Endothelial cell of umbilical vein (primary cell): ENCODE measurements around the gene ITM2B. TPM values are rescaled to one million over a fixed set of nuclear protein-coding genes. Genes with fewer than 3 reads are reported as not detected.

ENCODE experiments used
- BruUV-seq: library from RNA; stranded (reverse); fragments of 400-500 nt; replicated peaks from 2 replicates; lab custom pipeline; 2021; lab: Mats Ljungman, UMichigan
- CTCF ChIA-PET: fragments of 300-600, 350-600 bp; sonication (Branson Sonifier 250); formaldehyde crosslinking; loops from one replicate; lab custom pipeline; 2021; ENCODE audit warnings: antibody characterized with exemption, inconsistent platforms; lab: Charles Lee
- POLR2A ChIA-PET: fragments of 300-600, 350-600 bp; sonication (Branson Sonifier 250); formaldehyde crosslinking; loops from one replicate; lab custom pipeline; 2021; ENCODE audit warnings: antibody characterized with exemption, inconsistent platforms; lab: Charles Lee
- DNase-seq: peaks from one replicate; pipeline ENCODE4 v3.0.0-alpha.2; 2011; ENCODE audit warnings: low read depth, low spot score
- FAIRE-seq: peaks from 2 replicates; lab custom pipeline; 2011; peaks lifted over from hg19 to GRCh38; lab: Jason Lieb, UNC
- H2AFZ ChIP-seq: 2 replicates; pipeline ENCODE4 v1.6.0; 2012; ENCODE audit warnings: low read depth, low read length, control low read depth, inconsistent platforms
- H3K27ac ChIP-seq: 2 replicates; pipeline ENCODE4 v1.5.1; 2011; ENCODE audit warnings: low read depth, mild to moderate bottlenecking, control low read depth, low read length, moderate library complexity; ENCODE audit not compliant: insufficient read depth
- H3K27me3 ChIP-seq, 2 experiments: 2 replicates each; pipeline versions ENCODE4 v1.6.0 to v1.6.1; 2011; ENCODE audit warnings: low read length in 2 of 2, mixed read lengths in 1 of 2; ENCODE audit not compliant: control insufficient read depth in 2 of 2, insufficient read depth in 2 of 2
- H3K36me3 ChIP-seq, 2 experiments: 2 replicates in 1 of 2; 3 replicates in 1 of 2; pipeline ENCODE4 v1.5.1; 2011; ENCODE audit warnings: low read length in 2 of 2, mild to moderate bottlenecking in 1 of 2, moderate library complexity in 1 of 2; ENCODE audit not compliant: control insufficient read depth in 2 of 2, insufficient read depth in 2 of 2; ENCODE audit errors: extremely low read depth in 1 of 2
- H3K4me1 ChIP-seq: 3 replicates; pipeline ENCODE4 v1.5.1; 2011; ENCODE audit warnings: mild to moderate bottlenecking, low read length; ENCODE audit not compliant: control insufficient read depth, insufficient read depth; ENCODE audit errors: extremely low read depth
- H3K4me2 ChIP-seq: 2 replicates; pipeline ENCODE4 v1.6.1; 2011; ENCODE audit warnings: low read length, control low read depth, mixed read lengths; ENCODE audit not compliant: insufficient read depth
- H3K4me3 ChIP-seq, 3 experiments: fragments of 200-600 bp in 1 of 3; sonication (generic), shearing (Covaris generic) in 1 of 3; replicated peaks in 1 of 3; 2 replicates each; pipeline ENCODE4 v1.5.1; 2011 to 2016; ENCODE audit warnings: control low read depth in 3 of 3, low read length in 3 of 3, mild to moderate bottlenecking in 2 of 3, inconsistent platforms in 1 of 3, low read depth in 1 of 3, moderate library complexity in 1 of 3; ENCODE audit not compliant: insufficient read depth in 1 of 3
- H3K79me2 ChIP-seq: 2 replicates; pipeline ENCODE4 v1.6.0; 2012; ENCODE audit warnings: low read length, inconsistent platforms; ENCODE audit not compliant: control insufficient read depth, insufficient read depth
- H3K9ac ChIP-seq: replicated peaks from 2 replicates; pipeline ENCODE3; 2011; ENCODE audit warnings: low read length, control low read depth; ENCODE audit not compliant: insufficient read depth; ENCODE audit errors: extremely low read depth
- H3K9me1 ChIP-seq: replicated peaks from 3 replicates; pipeline ENCODE4 v1.6.0; 2011; ENCODE audit warnings: mild to moderate bottlenecking, low read length; ENCODE audit not compliant: control insufficient read depth, insufficient read depth; ENCODE audit errors: extremely low read depth
- H3K9me3 ChIP-seq: replicated peaks from 2 replicates; pipeline ENCODE4 v1.5.1; 2012; ENCODE audit warnings: low read length, inconsistent platforms; ENCODE audit not compliant: control insufficient read depth, insufficient read depth
- H4K20me1 ChIP-seq: replicated peaks from 2 replicates; pipeline ENCODE3; 2011; ENCODE audit warnings: mild to moderate bottlenecking, low read length; ENCODE audit not compliant: control insufficient read depth, insufficient read depth; ENCODE audit errors: extremely low read depth
- EZH2 ChIP-seq: IDR thresholded peaks from 2 replicates; pipeline ENCODE4 v1.6.1; 2012; ENCODE audit warnings: borderline replicate concordance, low read depth, mild to moderate bottlenecking, moderate library complexity, low read length, inconsistent platforms; ENCODE audit not compliant: severe bottlenecking
- FOS ChIP-seq: IDR thresholded peaks from 2 replicates; pipeline ENCODE4 v1.6.1; 2011; ENCODE audit warnings: mild to moderate bottlenecking, low read length, moderate library complexity, borderline replicate concordance; ENCODE audit not compliant: insufficient read depth
- GATA2 ChIP-seq: IDR thresholded peaks from 2 replicates; pipeline ENCODE4 v1.7.0; 2011; ENCODE audit warnings: low read depth, mild to moderate bottlenecking, moderate library complexity, mixed read lengths, low read length; ENCODE audit not compliant: insufficient read length, insufficient read depth
- JUN ChIP-seq: IDR thresholded peaks from 2 replicates; pipeline ENCODE4 v1.6.1; 2011; ENCODE audit warnings: borderline replicate concordance, low read depth; ENCODE audit not compliant: insufficient read length, insufficient read depth
- MYC ChIP-seq: IDR thresholded peaks from one replicate; pipeline ENCODE4 v1.6.1; 2011; ENCODE audit warnings: mild to moderate bottlenecking, low read depth, low read length
- POLR2A ChIP-seq: IDR thresholded peaks from 2 replicates; pipeline ENCODE4 v1.6.1; 2012; ENCODE audit warnings: low read depth, mild to moderate bottlenecking, control low read depth, low read length
- POLR2AphosphoS5 ChIP-seq: IDR thresholded peaks from 2 replicates; pipeline ENCODE4 v1.6.1; 2012; ENCODE audit warnings: low read depth, mild to moderate bottlenecking, control low read depth, low read length, moderate library complexity; ENCODE audit not compliant: insufficient read depth
- dilution Hi-C: fragments of 300-500 bp; cut with MboI; formaldehyde crosslinking; loops from one replicate; pipeline ENCODE4 v1.15.0; 2019; ENCODE audit warnings: low sequenced_read_pairs; ENCODE audit not compliant: extremely low pct_ligation_motif_present
- intact Hi-C: fragments of 100-400 bp; cut with micrococcal nuclease; formaldehyde crosslinking; loops from one replicate; pipeline ENCODE4 v1.10.0; 2022
- polyA plus RNA-seq, 4 experiments: library from polyadenylated mRNA; depleted of rRNA in 3 of 4; stranded (reverse) in 3 of 4; unstranded in 1 of 4; fragments of >200 nt; gene quantifications; 2 replicates each; pipeline versions ENCODE4 v1.2.1 to v1.2.3, GENCODE V29; 2011 to 2012; ENCODE audit warnings: missing spikeins in 1 of 4
- total RNA-seq: library from RNA; stranded (reverse); gene quantifications from 2 replicates; pipeline ENCODE4 v1.2.3, GENCODE V29; 2021
- TF ChIP-seq, protein P1 (sequence below): IDR thresholded peaks from 2 replicates; pipeline ENCODE4 v1.6.1; 2011; ENCODE audit not compliant: insufficient read depth, insufficient read length
- TF ChIP-seq, protein P2 (sequence below), 2 donors: IDR thresholded peaks; 1 replicate in 1 of 2; 2 replicates in 1 of 2; pipeline ENCODE4 v1.5.1; 2011; ENCODE audit warnings: low read length in 2 of 2, mild to moderate bottlenecking in 2 of 2, moderate library complexity in 2 of 2, control low read depth in 1 of 2, inconsistent platforms in 1 of 2, low read depth in 1 of 2; ENCODE audit not compliant: insufficient read depth in 1 of 2; ENCODE audit errors: extremely low read depth in 1 of 2

The ITM2B gene
- total and polyA plus RNA-seq, 2 donors (not counting 3 experiments of a cell fraction or from before 2014, with no cell fraction given) = 150 to 271 TPM

DNA sequence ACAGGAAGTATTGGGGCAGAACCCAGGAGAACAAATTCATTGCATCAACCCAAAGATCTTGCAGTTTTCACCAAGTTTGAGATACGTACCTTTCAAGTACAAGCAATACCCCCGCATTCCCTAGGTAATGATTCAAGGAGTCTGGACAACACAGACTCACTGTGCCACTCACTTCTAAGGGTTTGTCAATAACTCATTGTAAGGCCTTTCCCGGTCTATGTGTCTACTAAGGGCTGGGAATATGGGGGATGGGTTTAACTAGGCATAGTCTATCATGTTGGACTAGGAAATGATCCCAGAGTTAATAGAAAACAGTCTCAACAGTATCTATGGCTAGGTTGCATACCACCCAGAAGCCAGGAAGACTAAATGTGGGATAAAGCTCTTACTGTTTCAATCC lies 8.3 kb upstream of the ITM2B start:
- no peaks in the 10 kb centered on the region for H3K36me3 ChIP-seq
- POLR2A ChIA-PET = no interaction called here
- H3K4me3 ChIP-seq = no peak overlapping the region
- no peaks in the 10 kb centered on the region for H4K20me1 ChIP-seq
- no peak overlapping the region for H3K4me2 ChIP-seq
- BruUV-seq = no TSS peak
- no peaks in the 10 kb centered on the region for H3K79me2 ChIP-seq
- FAIRE-seq (no peak), DNase-seq (no peak)
- peaks cover 6% of the 10 kb centered on the region for H3K4me1 ChIP-seq
- dilution Hi-C loops (no loop called here), intact Hi-C loops (no loop called here)
- no peaks in the 10 kb centered on the region for H3K9me1 ChIP-seq
- H3K9me3 ChIP-seq = no peaks in the 10 kb centered on the region
- no peak for TF ChIP-seq GATA2
- no peak for TF ChIP-seq POLR2A
- TF ChIP-seq JUN = no peak
- TF ChIP-seq MYC = no peak
- no peak for TF ChIP-seq FOS
- TF ChIP-seq POLR2AphosphoS5 = no peak
- TF ChIP-seq EZH2 = no peak
- H2AFZ ChIP-seq = no peak overlapping the region
- H3K27ac ChIP-seq = no peak overlapping the region
- CTCF ChIA-PET = interaction anchor here (0.7 kb wide), 1 partner anchor 26 kb away, joined by 3 read pairs; no protein-coding TSS in a partner anchor
- peaks cover 6 to 10% of the 10 kb centered on the region in 2 experiments for H3K27me3 ChIP-seq
- no peak overlapping the region for H3K9ac ChIP-seq

DNA sequence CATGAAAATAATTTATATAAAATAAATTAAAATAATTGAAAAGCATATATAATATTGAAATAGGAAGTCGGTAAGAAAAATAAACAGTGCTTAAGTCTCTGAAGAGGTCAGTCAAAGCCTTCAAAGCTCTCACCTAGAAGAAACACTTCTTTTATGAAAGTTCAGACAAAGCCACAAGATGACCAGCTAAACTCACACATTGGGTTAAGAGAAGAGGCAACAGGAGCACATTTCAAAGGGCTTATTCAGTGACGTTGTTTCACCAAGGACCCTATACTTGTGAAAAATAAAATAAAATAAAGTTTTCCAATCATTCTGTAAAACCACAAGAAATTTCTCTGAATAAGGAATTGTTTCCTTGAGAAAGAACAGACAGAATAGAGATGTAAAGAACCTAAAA lies 2.5 kb upstream of the ITM2B start:
- POLR2A ChIA-PET = no interaction called here

More for the DNA sequence above, 2.5 kb upstream of the ITM2B start:
- TF ChIP-seq POLR2A (no peak), EZH2 (no peak), JUN (no peak), MYC (no peak), GATA2 (no peak), POLR2AphosphoS5 (no peak), FOS (no peak)
- TF ChIP-seq, protein P1, sequence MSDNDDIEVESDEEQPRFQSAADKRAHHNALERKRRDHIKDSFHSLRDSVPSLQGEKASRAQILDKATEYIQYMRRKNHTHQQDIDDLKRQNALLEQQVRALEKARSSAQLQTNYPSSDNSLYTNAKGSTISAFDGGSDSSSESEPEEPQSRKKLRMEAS = no peak
- TF ChIP-seq, protein P2, sequence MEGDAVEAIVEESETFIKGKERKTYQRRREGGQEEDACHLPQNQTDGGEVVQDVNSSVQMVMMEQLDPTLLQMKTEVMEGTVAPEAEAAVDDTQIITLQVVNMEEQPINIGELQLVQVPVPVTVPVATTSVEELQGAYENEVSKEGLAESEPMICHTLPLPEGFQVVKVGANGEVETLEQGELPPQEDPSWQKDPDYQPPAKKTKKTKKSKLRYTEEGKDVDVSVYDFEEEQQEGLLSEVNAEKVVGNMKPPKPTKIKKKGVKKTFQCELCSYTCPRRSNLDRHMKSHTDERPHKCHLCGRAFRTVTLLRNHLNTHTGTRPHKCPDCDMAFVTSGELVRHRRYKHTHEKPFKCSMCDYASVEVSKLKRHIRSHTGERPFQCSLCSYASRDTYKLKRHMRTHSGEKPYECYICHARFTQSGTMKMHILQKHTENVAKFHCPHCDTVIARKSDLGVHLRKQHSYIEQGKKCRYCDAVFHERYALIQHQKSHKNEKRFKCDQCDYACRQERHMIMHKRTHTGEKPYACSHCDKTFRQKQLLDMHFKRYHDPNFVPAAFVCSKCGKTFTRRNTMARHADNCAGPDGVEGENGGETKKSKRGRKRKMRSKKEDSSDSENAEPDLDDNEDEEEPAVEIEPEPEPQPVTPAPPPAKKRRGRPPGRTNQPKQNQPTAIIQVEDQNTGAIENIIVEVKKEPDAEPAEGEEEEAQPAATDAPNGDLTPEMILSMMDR (IDR thresholded peaks at IDR 0.05; ENCODE audit: extremely low read depth in 1 of 2, insufficient read depth in 1 of 2, low read depth in 1 of 2, low read length in 2 of 2) = no peak
- no peak for FAIRE-seq
- no peaks in the 10 kb centered on the region for H4K20me1 ChIP-seq
- peaks cover 8 to 9% of the 10 kb centered on the region in 2 experiments for H3K27me3 ChIP-seq
- no peak overlapping the region for H2AFZ ChIP-seq
- BruUV-seq = no TSS peak
- dilution Hi-C loops (no loop called here), intact Hi-C loops (loop anchor here (5.0 kb wide), 4 partner anchors 88 to 352 kb away; no protein-coding TSS in a partner anchor)
- H3K4me2 ChIP-seq = no peak overlapping the region
- peaks cover 19% of the 10 kb centered on the region for H3K4me1 ChIP-seq
- H3K9ac ChIP-seq = no peak overlapping the region
- H3K4me3 ChIP-seq = no peak overlapping the region
- H3K27ac ChIP-seq = no peak overlapping the region
- no peak for DNase-seq
- peaks cover 24% of the 10 kb centered on the region for H3K79me2 ChIP-seq
- H3K9me1 ChIP-seq = no peaks in the 10 kb centered on the region
- CTCF ChIA-PET = no interaction called here
- no peaks in the 10 kb centered on the region for H3K9me3 ChIP-seq
- no peaks in the 10 kb centered on the region for H3K36me3 ChIP-seq
